ENCODE data around the gene SLC10A7.

SLC10A7 gene

DNA sequence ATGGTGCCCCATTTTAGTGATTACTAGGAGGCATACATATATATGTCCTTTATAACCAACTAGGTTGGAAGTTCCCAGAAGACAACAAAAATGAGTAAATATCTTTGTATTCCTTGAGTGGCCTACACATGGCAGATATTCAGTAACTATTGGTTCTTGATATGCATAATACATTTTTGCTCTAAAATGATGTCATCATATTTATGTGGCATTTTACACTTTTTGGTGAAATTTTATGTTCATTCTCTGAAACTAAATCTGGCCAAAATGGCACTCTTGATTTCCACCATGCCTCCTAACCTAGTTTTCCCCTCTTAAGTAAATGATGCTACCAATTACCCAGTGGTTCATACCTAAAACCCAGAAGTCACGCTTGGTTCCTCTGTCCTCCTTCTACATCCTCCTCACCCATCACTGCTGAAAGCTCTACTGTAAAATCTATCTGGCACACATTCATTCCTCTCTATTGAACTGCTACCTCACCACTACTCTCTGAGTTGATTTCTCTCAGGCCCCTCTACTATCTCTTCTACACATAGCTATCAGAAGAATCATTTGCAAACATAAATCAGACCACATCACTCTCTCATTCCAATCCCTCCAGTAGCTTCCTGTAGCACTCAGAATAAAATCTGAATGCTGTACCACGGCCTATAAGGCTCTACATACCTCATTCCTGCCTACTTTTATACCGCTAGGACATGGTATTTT lies 13.4 kb downstream of the SLC10A7 start:
- H3K27me3 Mint-ChIP-seq (ENCODE audit: low read depth): no peaks in the 10 kb centered on the region
- TF ChIP-seq, protein P1, sequence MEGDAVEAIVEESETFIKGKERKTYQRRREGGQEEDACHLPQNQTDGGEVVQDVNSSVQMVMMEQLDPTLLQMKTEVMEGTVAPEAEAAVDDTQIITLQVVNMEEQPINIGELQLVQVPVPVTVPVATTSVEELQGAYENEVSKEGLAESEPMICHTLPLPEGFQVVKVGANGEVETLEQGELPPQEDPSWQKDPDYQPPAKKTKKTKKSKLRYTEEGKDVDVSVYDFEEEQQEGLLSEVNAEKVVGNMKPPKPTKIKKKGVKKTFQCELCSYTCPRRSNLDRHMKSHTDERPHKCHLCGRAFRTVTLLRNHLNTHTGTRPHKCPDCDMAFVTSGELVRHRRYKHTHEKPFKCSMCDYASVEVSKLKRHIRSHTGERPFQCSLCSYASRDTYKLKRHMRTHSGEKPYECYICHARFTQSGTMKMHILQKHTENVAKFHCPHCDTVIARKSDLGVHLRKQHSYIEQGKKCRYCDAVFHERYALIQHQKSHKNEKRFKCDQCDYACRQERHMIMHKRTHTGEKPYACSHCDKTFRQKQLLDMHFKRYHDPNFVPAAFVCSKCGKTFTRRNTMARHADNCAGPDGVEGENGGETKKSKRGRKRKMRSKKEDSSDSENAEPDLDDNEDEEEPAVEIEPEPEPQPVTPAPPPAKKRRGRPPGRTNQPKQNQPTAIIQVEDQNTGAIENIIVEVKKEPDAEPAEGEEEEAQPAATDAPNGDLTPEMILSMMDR (IDR thresholded peaks at IDR 0.05; ENCODE audit: unreplicated experiment in 3 of 3): no peak
- H3K9me3 Mint-ChIP-seq: no peaks in the 10 kb centered on the region
- no peak overlapping the region for H3K4me3 Mint-ChIP-seq
- H3K27ac Mint-ChIP-seq: no peak overlapping the region
- no peaks in the 10 kb centered on the region for H3K4me1 Mint-ChIP-seq
- H3K36me3 Mint-ChIP-seq (ENCODE audit: low read depth): peaks cover 13% of the 10 kb centered on the region

DNA sequence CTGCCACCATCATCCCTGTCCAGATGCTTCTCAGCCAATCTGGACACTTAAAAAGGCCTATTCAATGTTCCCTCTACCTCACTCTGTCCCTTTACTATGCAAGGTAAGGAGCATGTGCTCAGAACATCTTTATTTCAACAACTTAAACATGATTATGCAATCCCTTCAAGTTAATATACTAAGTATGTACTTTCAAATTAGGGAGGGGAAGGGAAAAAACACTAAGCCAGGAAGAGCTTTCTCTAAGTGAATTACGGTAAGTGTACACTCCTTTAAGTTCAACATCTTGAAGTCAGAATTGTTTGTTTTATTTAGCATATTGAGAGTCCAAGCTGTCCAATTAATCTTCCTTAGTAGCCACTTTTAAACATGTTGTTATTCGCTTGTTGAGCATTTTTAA lies 14.1 kb downstream of the SLC10A7 start:
- Mint-ChIP-seq H3K27me3 (ENCODE audit: low read depth) (no peaks in the 10 kb centered on the region), H3K4me3 (no peak overlapping the region), H3K4me1 (no peaks in the 10 kb centered on the region), H3K27ac (no peak overlapping the region), H3K36me3 (ENCODE audit: low read depth) (peaks cover 16% of the 10 kb centered on the region), H3K9me3 (no peaks in the 10 kb centered on the region)
- TF ChIP-seq, protein P1 (IDR thresholded peaks at IDR 0.05; ENCODE audit: unreplicated experiment in 3 of 3): no peak

DNA sequence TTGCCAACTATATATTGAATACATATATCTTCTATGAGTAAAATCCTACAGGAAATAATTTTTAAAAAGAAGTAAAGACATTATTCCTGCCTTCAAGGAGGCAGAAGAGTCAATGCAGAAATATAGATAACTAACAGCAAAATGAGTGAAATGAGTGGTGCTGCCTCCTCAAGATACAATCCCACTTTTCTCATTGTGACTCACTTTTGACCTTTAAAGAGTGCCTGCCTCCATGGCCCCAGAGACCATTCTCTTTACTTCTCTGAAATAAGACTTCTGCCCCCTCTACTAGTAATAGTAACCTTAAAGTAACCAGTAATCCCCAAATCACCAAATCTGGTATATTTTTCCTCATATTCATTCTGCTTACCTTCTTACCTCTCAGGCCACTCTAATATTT lies 15.5 kb downstream of the SLC10A7 start:
- no peaks in the 10 kb centered on the region for H3K9me3 Mint-ChIP-seq
- H3K4me3 Mint-ChIP-seq: no peak overlapping the region
- no peaks in the 10 kb centered on the region for H3K4me1 Mint-ChIP-seq
- H3K27ac Mint-ChIP-seq: no peak overlapping the region
- TF ChIP-seq, protein P1 (IDR thresholded peaks at IDR 0.05; ENCODE audit: unreplicated experiment in 3 of 3): no peak
- H3K36me3 Mint-ChIP-seq (ENCODE audit: low read depth): peaks cover 19% of the 10 kb centered on the region
- no peaks in the 10 kb centered on the region for H3K27me3 Mint-ChIP-seq (ENCODE audit: low read depth)

DNA sequence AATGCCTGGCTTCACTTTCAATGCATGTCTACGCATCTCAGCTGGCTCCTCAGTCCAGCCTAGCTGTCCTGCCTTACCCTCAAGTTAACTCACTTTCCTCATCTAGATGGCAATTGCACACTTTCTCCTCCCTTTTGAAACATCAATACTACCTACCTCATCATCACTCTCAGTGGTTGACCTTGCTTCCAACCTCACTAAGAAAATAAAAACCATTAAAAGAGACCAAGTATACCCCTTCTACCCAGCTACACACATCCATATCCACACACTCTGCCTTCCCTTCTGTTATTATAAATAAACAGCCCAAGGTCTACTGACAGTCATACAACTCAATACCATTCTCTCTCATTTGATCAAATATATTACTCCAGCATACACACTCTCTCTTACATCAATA lies 21.5 kb downstream of the SLC10A7 start:
- no peaks in the 10 kb centered on the region for H3K9me3 Mint-ChIP-seq
- no peaks in the 10 kb centered on the region for H3K4me1 Mint-ChIP-seq
- no peak overlapping the region for H3K4me3 Mint-ChIP-seq
- no peaks in the 10 kb centered on the region for H3K27me3 Mint-ChIP-seq (ENCODE audit: low read depth)
- H3K27ac Mint-ChIP-seq: no peak overlapping the region
- peaks cover 9% of the 10 kb centered on the region for H3K36me3 Mint-ChIP-seq (ENCODE audit: low read depth)
- TF ChIP-seq, protein P1 (IDR thresholded peaks at IDR 0.05; ENCODE audit: unreplicated experiment in 3 of 3): no peak

DNA sequence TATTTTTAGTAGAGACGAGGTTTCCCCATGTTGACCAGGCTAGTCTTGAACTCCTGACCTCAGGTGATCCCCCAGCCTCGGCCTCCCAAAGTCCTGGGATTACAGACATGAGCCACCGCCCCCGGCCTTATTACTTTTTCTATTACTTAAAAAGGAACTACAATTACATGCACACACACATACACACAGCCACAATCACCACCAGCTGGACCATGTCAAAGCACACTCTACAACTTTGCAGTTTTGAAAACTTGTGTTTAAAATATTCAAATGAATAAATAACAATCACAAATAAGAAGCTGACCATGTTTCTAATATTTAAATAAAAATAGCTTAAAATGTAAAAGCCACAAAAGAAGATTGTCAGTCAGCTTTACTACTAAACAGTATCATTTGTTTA lies 23.4 kb downstream of the SLC10A7 start:
- H3K9me3 Mint-ChIP-seq: no peaks in the 10 kb centered on the region

More for the DNA sequence above, 23.4 kb downstream of the SLC10A7 start:
- H3K27me3 Mint-ChIP-seq (ENCODE audit: low read depth): no peaks in the 10 kb centered on the region
- H3K27ac Mint-ChIP-seq: no peak overlapping the region
- no peaks in the 10 kb centered on the region for H3K4me1 Mint-ChIP-seq
- H3K36me3 Mint-ChIP-seq (ENCODE audit: low read depth): peaks cover 5% of the 10 kb centered on the region
- no peak overlapping the region for H3K4me3 Mint-ChIP-seq
- TF ChIP-seq, protein P1 (IDR thresholded peaks at IDR 0.05; ENCODE audit: unreplicated experiment in 3 of 3): no peak

All from nephron (organoid).